Stimulated activated CD8-positive, alpha-beta memory T cell treated with anti-CD3 and anti-CD28 coated beads, Interleukin-4, amount 100 ng/mL, for 4 hours (primary cell): Measurements from ENCODE around the gene CBX5.
"Not testable (repeated sequence)": the region's sequence is repeated elsewhere in the genome, so short reads cannot be mapped to it uniquely, and the experiment has no call there.

Experiments used
- DNase-seq, 2 donors: peaks; one replicate each; pipeline ENCODE4 v3.0.0-alpha.2; 2020; ENCODE audit warnings: low read depth in 2 of 2, low spot score in 1 of 2

Gene CBX5

DNA sequence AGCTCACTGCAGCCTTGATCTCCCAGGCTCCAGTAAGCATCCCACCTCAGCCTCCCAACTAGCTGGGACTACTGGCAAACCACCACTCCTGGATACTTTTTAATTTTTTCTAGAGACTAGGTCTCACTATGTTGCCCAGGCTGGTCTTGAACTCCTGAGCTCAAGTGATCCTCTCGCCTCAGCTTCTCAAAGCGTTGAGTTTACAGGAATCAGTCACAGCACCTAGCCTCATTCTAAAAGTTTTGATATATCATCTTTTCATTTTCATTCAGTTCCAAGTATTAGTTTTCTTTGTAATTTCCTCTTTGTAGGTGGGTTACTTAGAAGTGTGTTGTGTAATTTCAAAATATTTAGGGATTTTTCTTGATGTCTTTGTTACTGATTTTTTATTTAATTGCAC lies 9.6 kb downstream of the CBX5 start:
- no peak for DNase-seq

DNA sequence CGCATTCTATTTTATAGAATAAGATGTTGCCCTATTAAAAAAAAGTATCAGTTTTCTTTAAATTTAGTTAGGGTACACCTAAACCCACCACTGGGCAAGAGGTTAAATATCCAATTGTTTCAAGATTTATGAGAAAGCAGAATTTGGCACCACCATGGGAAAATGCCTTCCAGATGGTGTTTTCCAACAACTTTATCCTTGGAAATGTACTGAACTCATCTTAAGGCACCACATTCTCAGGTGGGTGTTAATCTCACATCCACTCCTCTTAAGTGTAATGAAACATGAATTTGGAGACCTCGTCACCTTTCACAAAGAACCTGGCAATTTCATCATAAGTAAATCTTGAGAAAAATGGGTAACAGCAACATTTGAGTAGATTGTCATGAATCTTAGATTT lies 13.1 kb downstream of the CBX5 start:
- no peak for DNase-seq

DNA sequence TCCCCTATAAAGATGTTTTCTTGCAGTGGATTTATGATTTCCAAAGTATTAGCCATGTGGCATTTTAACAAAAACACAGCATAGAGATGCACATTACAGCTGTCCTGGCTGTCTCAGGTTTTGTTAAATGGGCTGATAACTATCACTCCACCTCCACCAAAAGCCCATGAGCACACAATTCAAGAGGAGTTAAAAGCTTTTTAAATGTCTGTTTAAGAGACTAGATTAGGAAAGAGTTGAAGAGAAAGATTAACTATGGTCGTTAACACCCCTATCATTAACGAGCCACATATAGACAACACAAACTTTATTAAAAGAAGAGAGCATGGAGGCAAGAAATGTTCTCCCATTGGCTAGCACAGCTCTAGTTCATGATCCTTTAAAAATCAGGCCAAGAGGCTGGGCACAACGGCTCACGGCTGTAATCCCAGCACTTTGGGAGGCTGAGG lies 14.5 kb downstream of the CBX5 start:
- DNase-seq: no peak

DNA sequence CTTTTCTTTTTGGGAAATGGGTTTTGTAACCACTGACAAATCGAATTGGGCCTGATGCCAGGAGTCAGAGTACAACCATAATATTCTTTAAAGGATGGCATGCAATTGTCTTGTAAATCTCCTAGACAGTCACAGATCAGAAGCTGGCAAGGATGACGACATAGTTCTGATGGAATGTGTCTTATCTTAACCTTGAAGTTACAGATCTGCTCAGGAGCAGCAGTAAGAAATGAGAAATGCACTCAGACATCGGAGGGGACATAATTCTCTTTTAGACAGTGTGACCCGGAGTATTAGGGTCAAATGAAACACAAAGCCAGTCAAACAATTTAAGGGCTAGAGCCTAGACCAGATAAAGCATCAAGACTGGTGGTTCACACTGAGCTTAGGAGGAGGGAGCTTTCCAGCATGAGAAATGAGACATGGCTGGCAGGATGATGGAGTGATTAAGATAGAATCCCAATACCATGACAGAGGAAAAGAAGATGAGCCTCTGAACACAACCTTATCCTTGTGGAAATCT lies 17.5 kb downstream of the CBX5 start:
- no peak for DNase-seq

DNA sequence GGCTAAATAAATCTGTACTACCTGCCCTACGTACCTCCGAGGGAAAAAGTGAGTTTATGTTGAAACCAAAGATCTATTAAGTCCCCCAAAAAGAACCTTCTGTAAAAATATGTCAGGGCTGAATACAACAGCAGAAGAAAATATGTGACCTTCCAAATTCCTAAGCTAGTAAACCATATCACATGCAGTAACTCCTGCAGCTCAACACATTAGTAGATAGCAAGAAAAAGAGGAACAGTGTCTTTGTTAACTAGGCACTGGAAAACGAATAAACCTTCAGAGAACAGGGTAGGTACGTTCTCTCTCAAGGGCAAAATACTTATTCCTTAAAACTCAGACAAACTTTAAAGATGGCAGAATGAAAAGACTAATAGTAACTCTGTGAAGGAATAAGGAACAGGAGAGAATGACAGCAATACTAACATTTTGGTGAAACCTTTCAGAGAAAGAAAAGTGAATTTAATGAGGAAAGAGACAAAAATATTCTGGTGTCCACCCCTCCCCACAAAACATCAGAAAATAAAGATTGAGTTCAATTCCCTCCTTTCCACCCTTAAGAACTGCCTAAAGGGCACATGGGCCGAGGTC lies 18.0 kb downstream of the CBX5 start:
- DNase-seq: no peak

DNA sequence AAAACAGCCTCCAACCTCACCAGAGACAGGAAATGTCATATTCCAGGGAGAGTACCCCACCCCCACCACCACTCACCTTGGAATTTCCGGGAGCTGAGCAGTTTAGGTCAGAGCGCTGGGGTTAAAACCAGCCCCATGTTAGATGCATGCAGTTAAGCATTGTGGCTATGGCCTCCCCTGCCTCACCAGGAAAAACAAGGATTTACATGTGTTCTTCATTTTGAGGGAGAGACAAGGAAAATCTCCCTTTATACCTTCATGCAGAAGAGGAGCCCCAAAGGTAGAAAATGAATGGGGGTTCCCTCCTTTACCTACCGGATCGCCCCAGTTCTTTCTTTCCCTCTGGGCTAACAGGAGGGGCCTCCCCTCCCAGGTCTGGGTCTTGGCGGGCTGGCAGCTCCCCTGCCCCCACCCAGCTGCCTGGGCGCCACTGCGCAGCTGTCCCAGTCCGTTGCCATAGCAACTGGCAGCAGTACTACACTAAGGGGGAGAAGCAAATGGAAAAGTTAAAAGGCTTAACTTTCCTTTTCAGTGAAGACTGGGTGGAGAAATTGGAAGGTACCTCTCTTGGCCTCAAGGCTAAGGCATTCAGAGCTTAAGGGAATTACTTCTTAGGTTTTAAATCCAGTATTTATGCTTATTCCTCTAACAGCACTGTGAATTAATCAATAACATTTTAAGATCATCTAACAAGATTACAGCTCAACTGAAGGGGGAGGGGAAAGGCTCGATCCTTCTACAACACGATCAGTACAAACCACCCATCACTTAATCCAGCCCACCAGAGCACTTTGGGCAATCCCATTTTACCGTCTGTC lies 20.5 kb downstream of the CBX5 start:
- DNase-seq: no peak

DNA sequence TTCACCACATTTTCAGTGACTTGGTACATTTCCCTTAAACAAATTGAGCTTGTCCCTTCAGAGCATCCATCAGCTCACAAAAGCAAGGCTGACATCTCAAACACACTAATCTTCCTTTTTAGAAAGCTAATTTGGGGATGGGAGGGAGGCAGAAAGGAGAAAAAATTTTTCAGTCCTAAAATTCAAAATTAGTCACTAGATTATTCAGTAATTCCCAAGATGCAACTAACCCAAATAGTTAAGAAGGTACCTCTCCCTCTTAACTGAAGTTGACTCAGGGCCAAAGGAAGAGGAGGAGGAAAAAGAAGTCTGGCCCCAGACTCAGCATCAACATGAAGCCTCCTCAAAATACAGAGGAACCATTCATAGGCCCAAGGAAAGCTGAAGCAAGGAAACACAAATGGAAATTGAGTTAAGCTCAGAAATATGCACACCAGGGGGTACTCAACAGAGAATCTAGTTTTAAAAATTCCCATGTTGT lies 21.7 kb downstream of the CBX5 start:
- DNase-seq: no peak

DNA sequence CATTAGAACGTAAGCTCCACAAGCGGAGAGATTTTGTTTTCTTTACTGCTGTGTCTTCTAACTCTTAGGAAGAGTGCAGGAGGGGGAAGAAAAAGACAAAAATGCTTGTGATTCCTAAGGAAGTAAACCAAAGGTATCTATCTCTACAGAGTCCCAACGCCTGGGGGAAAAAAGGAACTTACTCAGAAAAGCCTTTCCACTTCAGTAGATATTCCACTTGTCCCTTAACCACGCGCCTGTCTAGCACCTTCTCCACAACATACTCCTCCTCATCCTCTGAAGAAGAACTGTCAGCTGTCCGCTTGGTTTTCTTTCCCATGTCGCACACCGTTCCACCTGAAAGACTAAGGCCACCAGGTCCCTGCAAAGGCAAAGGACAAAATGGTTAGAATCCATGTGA lies 22.6 kb downstream of the CBX5 start:
- no peak for DNase-seq

DNA sequence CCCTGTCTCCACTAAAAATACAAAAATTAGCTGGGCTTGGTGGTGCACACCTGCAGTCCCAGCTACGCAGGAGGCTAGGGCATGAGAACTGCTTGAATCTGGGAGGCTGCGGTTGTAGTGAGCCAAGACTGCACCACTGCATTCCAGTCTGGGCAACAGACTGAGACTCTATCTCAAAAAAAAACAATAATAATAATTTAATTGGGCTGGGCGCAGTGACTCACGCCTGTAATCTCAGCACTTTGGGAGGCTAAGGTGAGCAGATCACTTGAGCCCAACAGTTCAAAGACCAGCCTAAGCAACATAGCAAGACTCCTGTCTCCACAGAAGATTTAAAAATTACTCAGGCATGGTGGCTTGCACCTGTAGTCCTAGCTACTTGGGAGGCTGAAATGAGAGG lies 26.7 kb downstream of the CBX5 start:
- no peak for DNase-seq

DNA sequence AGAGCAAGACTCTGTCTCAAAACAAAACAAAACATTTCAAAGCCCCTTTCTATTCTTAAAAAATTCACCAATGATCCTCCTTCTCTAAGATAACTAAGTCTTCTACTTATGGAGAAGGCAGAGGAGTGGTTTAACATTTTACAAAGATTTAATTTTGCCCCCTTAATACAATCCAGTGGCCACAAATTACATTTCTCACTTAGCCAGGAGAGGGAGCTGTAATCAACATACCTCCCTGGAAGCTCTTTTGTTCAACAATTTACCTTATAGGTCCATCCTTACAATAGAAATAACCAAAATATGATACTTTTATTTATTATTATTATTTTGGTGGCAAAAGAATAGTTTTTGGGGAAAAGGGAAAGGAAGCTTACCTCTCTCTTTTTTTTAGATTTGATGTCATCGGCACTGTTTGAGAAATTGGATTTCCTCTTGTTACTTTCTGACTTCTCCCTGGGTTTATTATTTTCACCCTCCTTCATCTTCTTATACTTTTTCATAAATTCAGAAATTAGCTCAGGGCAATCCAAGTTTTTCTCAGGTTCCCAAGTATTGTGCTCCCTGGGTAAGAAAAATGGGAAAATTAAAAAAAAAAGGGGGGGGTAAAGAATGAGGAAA lies 28.1 kb downstream of the CBX5 start:
- no peak for DNase-seq

DNA sequence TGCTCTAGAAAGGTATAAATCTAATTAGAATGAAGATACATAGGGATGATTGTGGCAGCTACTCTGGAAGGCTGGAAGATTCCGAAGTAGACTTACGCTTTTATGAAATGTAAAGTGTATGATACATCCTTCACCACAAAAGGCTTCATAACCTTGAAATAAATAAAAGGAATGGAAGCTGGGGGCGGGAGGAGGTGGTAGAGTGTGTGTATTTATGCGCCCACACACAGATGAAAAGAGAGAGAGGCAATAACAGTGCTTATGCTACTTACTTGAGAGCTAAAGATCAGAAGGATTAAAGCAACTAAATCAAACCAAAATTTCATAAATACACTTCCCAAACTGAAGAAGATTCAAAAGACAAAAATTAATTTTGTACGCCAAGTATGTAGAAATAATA lies 30.4 kb downstream of the CBX5 start:
- no peak for DNase-seq

DNA sequence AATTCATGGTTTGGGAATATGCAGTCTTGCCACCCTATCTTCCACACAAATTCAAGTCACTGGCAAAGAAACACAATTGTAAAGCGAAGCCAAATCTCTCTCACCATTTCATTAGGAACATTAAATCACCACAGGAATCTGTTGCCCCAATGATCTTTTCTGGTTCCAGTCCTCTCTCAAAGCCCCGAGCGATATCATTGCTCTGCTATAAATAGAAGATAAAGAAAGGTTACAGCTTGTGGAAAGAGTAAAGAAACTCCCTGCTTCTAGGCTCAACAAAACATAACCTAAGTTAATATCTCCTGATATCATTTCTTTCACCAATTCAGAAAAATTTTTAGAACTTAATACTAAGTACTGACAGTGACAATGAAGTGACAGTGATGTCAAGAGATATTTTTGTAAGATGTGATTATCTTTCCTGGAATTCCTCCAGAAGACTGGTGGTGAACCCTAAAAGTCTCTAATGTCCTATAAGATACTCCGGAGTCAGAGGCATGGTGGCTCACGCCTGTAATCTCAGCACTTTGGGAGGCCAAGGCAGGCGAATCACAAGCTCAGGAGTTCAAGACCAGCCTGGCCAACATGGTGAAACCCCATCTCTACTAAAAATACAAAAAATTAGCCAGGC lies 33.8 kb downstream of the CBX5 start:
- DNase-seq: no peak

DNA sequence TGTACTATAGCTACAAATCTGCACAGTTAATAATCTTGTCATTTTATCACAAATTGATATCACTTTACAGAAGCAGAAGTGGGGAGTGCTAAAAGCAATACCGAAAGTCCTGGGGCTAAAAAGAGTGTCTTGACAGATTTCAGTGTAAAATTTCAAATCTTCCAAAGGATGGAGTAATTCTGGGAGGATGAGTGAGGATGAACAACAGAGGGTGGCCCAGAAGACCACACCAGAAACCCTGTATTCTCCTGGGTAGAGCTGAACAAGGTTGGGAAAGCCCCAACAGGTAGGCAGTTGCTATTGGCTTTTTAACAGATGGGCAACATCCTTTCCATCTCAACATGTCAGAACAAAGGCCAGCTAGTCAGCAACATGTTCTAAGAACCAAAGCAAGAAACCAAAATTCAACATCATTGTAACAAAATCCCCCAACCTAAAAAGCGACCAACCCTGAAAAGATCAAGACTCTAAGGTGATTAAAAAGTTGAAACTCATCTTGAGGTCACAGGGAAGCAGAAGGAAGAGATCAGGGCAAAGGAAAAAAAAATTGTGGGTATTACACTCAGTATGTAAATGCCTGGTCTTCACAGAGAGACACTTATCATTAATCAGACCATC lies 38.8 kb downstream of the CBX5 start:
- no peak for DNase-seq

DNA sequence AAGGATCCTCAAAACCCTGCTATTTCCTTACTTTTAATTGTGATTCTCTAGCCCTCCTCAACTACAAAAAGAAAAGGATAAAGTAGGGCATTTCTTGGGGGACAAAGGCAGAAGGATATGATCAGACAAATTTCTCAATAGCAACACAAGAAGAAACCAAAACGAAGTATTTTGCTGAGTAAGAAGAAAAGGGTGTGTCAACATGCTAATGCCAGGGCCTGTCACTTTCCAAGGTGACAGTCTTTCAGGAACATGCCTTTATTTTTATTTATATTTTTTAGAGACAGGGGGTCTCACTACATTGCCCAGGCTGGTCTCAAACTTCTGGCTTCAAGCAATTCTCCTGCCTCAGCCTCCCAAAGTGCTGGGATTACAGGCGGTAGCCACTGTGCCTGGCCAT lies 39.8 kb downstream of the CBX5 start:
- DNase-seq: no peak

DNA sequence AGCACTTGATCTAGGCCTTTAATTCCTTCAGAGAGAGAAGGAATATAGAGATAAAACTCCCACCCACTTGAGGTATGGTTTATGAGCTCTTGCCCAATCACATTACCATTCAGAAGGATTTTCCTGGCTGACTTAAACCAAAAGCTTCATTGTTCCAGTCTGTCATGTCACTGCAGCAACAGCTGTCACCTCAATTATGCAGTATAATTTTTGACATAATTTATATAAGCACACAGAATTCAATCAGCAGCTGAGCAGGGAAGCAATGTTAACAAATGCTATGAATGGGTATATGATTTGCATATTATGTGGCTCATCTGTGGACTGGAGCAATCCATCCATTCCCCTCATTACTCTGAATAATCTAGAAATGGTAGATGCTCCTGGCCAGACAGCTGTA lies 40.3 kb downstream of the CBX5 start:
- DNase-seq: no peak

DNA sequence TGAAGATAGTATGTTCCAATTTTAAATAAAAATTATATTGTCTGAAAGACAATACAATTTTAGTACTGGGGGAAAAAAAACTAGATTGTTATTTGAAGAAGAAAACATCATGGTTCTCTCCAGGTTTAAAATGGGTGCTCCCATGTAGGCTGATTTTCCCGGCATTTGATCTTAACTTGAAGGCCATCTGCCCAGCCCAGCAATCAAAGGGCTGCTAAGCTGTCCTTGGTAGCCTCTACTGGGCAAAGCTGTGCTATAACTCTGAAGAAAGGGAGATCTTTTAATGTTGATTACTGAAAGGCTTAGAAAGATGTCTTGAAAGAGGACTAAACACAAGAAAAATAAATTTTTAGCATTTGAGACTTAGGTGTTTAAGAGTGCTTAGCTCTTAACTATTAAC lies 41.4 kb downstream of the CBX5 start:
- DNase-seq: no peak

DNA sequence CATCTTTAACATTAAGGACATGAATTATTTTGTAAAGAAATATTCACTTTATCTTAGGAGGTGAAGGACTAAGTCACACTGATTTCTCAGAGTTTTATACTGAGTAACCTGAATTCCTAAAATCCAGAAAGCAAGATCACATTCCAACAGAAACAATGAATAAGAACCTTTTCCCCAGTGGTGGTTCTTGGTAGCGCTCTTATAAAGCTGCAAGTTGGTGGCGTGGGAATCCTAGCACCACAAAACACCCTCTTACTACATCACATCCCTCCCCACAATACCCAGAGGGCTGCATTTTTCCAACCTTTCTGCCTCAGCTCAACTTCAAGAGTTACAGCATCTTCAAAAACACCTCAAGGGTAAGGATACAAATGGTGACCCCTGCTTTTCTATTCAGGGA lies 47.1 kb downstream of the CBX5 start:
- DNase-seq: no peak

DNA sequence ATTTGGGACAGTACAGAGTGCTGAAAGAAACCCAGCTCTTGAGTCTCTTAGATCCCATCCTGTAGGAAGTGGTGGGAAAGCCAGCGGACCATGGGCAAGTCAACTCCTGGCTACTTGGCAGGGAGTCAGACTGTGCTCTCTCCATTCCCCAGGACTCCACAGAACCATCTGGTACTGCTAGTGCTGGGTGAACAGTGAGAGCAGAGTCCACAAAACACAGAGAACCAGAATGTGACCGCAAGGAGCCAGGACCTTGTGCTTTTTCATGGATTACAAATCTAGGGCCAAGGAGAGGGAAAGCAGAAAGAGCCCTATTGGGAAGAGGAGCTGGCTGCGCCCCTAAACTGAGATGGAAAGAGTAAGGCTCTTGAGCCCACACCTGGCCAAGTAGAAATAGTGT lies 48.7 kb downstream of the CBX5 start:
- DNase-seq: not testable (repeated sequence)

DNA sequence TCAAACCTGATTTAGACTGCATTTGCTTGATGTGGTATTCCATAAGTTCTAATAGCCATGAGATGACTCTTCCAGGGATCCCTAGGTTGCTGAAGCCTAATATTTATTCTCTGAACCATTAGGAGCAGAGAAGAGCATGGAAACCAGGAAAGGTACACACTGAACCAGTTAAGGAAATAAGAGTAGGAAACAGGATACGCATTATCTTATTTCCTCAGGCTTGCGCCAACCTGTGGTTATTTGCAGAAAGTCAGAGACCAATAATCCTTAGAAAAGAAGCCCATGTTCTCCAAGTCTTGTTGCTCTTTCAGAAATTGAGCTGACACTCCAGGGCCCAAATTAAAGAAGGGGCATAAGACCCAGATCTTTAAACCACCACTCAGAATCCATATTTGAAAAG lies 49.4 kb downstream of the CBX5 start:
- no peak for DNase-seq

DNA sequence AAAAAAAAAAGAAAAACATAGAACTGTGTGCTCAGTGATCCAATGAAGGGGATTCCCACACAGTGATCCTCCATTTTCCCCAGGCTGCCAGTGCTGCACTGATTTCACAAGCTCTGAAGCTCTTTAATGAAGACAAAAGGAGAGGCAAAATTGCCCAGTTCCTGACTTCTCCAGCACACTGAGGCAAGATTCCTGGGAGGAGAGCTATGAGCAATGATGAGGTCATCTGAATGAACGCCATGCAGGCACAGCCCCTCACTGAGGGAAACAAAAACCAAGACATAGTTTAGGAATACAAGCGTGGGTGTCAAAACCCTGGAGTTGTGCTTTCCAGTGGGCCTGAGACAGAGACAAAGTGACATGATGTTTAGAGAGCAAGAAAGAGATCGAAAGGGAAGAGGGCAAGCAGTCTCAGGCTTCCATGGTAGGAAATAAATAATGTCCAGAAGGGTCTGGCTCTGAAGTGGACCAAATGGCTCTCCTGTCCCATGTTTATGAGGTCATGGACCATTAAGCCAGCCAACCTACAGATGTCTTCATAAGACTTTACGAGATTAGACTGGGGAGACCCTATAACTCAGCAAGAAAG lies 50.2 kb downstream of the CBX5 start:
- DNase-seq: no peak

DNA sequence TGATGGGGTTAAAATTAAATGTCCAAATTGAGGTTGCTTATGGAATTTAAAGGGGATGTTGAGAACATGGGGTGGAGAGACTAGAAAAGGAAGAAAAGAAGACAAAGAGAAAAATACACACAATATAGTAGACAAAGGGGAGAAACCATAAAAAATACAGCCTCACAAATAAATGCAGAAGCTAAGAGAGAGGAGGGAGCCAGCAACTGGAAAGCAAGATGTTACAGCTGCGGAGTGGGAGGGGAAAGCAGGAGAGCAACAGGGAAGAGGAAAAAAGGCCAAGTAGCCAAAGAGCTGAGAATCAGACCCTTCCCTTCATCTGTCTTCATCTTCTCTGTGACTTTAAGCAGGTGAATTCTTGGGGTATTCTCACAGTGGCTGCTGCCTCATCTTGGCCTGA lies 51.5 kb downstream of the CBX5 start:
- DNase-seq: no peak
